Stomach (tissue), 9 donors: ENCODE results near the gene CCDC192. TPM values are rescaled to one million over a fixed set of nuclear protein-coding genes. Genes with fewer than 3 reads are reported as not detected.

Source experiments
- DNase-seq, 2 donors: peaks; one replicate each; pipeline versions ENCODE4 v3.0.0 to v3.0.0-alpha.2; 2013 to 2019
- H3K27ac ChIP-seq, 5 donors: fragments of 200-600 bp in 4 of 5; sonication (generic) in 4 of 5; one replicate each; pipeline ENCODE4 v1.5.1; 2013 to 2019; ENCODE audit warnings: mild to moderate bottlenecking in 1 of 5, moderate library complexity in 1 of 5
- H3K27me3 ChIP-seq, 3 donors: fragments of 200-600 bp; sonication (generic); one replicate each; pipeline ENCODE4 v1.5.1; 2017 to 2019; ENCODE audit warnings: mixed run types in 1 of 3
- H3K36me3 ChIP-seq, 4 donors: fragments of 200-600 bp; sonication (generic); 1 replicate in 3 of 4; 2 replicates in 1 of 4; pipeline ENCODE4 v1.5.1; 2016 to 2019
- H3K4me1 ChIP-seq, 4 donors: fragments of 200-600 bp; sonication (generic); one replicate each; pipeline ENCODE4 v1.5.1; 2016 to 2019
- H3K4me3 ChIP-seq, 4 donors: fragments of 200-600 bp; sonication (generic) in 3 of 4; one replicate each; pipeline ENCODE4 v1.5.1; 2016 to 2019; ENCODE audit warnings: mild to moderate bottlenecking in 1 of 4
- H3K9me3 ChIP-seq, 4 donors: fragments of 200-600 bp; sonication (generic); one replicate each; pipeline ENCODE4 v1.5.1; 2016 to 2019
- CTCF ChIP-seq, 7 experiments: fragments of 450-650 bp in 4 of 7; fragments of 200-600 bp in 3 of 7; sonication (generic) in 3 of 7; IDR thresholded peaks; one replicate each; pipeline ENCODE4 v1.5.1; 2016 to 2019; ENCODE audit warnings: antibody characterized with exemption in 7 of 7, control low read depth in 2 of 7, mild to moderate bottlenecking in 1 of 7
- EP300 ChIP-seq: sonication (generic); formaldehyde crosslinking; IDR thresholded peaks from one replicate; pipeline ENCODE4 v1.6.1; 2017; ENCODE audit warnings: antibody characterized with exemption
- POLR2A ChIP-seq, 4 donors: fragments of 450-650 bp; IDR thresholded peaks; one replicate each; pipeline ENCODE4 v1.6.1; 2016; ENCODE audit warnings: antibody characterized with exemption in 4 of 4, control low read depth in 2 of 4, mild to moderate bottlenecking in 1 of 4, moderate library complexity in 1 of 4
- POLR2AphosphoS5 ChIP-seq, 3 donors: sonication (generic); formaldehyde crosslinking; IDR thresholded peaks; one replicate each; pipeline ENCODE4 v1.6.1; 2016; ENCODE audit warnings: antibody characterized with exemption in 3 of 3
- WGBS, 5 donors: extraction: QIAGEN DNeasy Blood & Tissue Kit in 3 of 5; methylation state at CpG; one replicate each; pipeline versions ENCODE4 v1.1.5 to v1.1.7; 2013 to 2018; 5-methylcytosine and 5-hydroxymethylcytosine counted together
- intact Hi-C: fragments of 100-400 bp; cut with DNase I; formaldehyde crosslinking; loops from one replicate; pipeline ENCODE4 v1.15.1; 2023; ENCODE audit warnings: low total_unique reads
- polyA plus RNA-seq, 3 donors: library from polyadenylated mRNA; stranded (reverse); fragments of 200-250 nt; gene quantifications; one replicate each; pipeline ENCODE4 v1.2.3, GENCODE V29; 2013
- total RNA-seq, 5 donors: library from RNA; depleted of rRNA; stranded (reverse); fragments of >200 nt; gene quantifications; one replicate each; pipeline versions ENCODE4 v1.1.0 to v1.2.3, GENCODE V29; 2014 to 2016
- donor health status: healthy with polysubstance abuse.
- donor health status: Bipolar disorder and iron deficiency.
- donor health status: healthy.

Gene CCDC192
- total and polyA plus RNA-seq, 8 donors = 0.10 to 2.2 TPM; not detected in 6

GRCh38 chr5:127935398-127935797 is 232.2 kb downstream of the CCDC192 start:
- peaks cover 7 to 26% (median 21%) of the 10 kb centered on the region in 4 donors for H3K4me1 ChIP-seq
- DNase-seq = peak in 1 of 2 donors; percentile 78
- intact Hi-C loops = no loop called here
- H3K9me3 ChIP-seq = no peaks in the 10 kb centered on the region
- H3K27me3 ChIP-seq = no peaks in the 10 kb centered on the region
- H3K4me3 ChIP-seq = no peak overlapping the region
- no peaks in the 10 kb centered on the region for H3K36me3 ChIP-seq
- H3K27ac ChIP-seq = peak overlapping the region; percentile 59 to 87 (median 74)
- 16 to 48% (median 36%) methylated on average over 1 of the region's 1 CpG for WGBS, 5 donors
- TF ChIP-seq POLR2AphosphoS5 (IDR thresholded peaks at IDR 0.05) = peak in 1 of 3 donors; percentile 52
- TF ChIP-seq CTCF (IDR thresholded peaks at IDR 0.05) = no peak
- no peak for TF ChIP-seq EP300

- intact Hi-C loops = no loop called here
- H3K4me1 ChIP-seq = peaks cover 7 to 28% (median 19%) of the 10 kb centered on the region in 4 donors
- H3K36me3 ChIP-seq = no peaks in the 10 kb centered on the region
- WGBS, 5 donors = 52 to 76% (median 59%) methylated on average over 6 of the region's 6 CpGs
- H3K27me3 ChIP-seq = no peaks in the 10 kb centered on the region
- peak in 1 of 2 donors; percentile 51 for DNase-seq
- H3K4me3 ChIP-seq = no peak overlapping the region
- peak overlapping the region; percentile 59 to 87 (median 70) for H3K27ac ChIP-seq
- H3K9me3 ChIP-seq = no peaks in the 10 kb centered on the region
- TF ChIP-seq EP300 = no peak
Observed at GRCh38 chr5:127936439-127936972, 233.3 kb downstream of the CCDC192 start.

GRCh38 chr5:127938746-127939145 is 235.6 kb downstream of the CCDC192 start:
- Histone ChIP-seq H3K4me1 (peaks cover 14 to 49% (median 25%) of the 10 kb centered on the region in 4 donors), H3K4me3 (no peak overlapping the region), H3K36me3 (no peaks in the 10 kb centered on the region), H3K27ac (no peak overlapping the region), H3K27me3 (no peaks in the 10 kb centered on the region), H3K9me3 (no peaks in the 10 kb centered on the region)
- no peak for TF ChIP-seq CTCF (IDR thresholded peaks at IDR 0.05)
- no peak for TF ChIP-seq POLR2A (IDR thresholded peaks at IDR 0.05)
- TF ChIP-seq EP300 = no peak
- no peak for TF ChIP-seq POLR2AphosphoS5 (IDR thresholded peaks at IDR 0.05)
- intact Hi-C loops = no loop called here
- no peak for DNase-seq
- 63 to 78% (median 74%) methylated on average over 2 of the region's 2 CpGs for WGBS, 5 donors

GRCh38 chr5:127940854-127941253 is 237.7 kb downstream of the CCDC192 start:
- 31 to 47% (median 36%) methylated on average over 1 of the region's 1 CpG for WGBS, 5 donors
- Histone ChIP-seq H3K36me3 (no peaks in the 10 kb centered on the region), H3K27me3 (no peaks in the 10 kb centered on the region), H3K27ac (peak overlapping the region in 3 of 5 donors; percentile 15 to 67 (median 38)), H3K4me3 (no peak overlapping the region), H3K4me1 (peaks cover 7 to 46% (median 12%) of the 10 kb centered on the region in 4 donors), H3K9me3 (no peaks in the 10 kb centered on the region)
- intact Hi-C loops = no loop called here
- TF ChIP-seq POLR2A (IDR thresholded peaks at IDR 0.05) (no peak), EP300 (no peak), CTCF (IDR thresholded peaks at IDR 0.05) (no peak), POLR2AphosphoS5 (IDR thresholded peaks at IDR 0.05) (no peak)
- DNase-seq = no peak

- no peak overlapping the region for H3K4me3 ChIP-seq
- DNase-seq = peak in 1 of 2 donors; percentile 55
- H3K27ac ChIP-seq = peak overlapping the region; percentile 2 to 67 (median 38)
- peak in 1 of 3 donors; percentile 7 for TF ChIP-seq POLR2AphosphoS5 (IDR thresholded peaks at IDR 0.05)
- TF ChIP-seq EP300 = no peak
- H3K36me3 ChIP-seq = no peaks in the 10 kb centered on the region
- WGBS, 5 donors = 21 to 37% (median 32%) methylated on average over 8 to 9 of the region's 9 CpGs
- intact Hi-C loops = no loop called here
- H3K27me3 ChIP-seq = no peaks in the 10 kb centered on the region
- H3K4me1 ChIP-seq = peaks cover 5 to 38% (median 7%) of the 10 kb centered on the region in 4 donors
- H3K9me3 ChIP-seq = no peaks in the 10 kb centered on the region
Observed at GRCh38 chr5:127941646-127942045, 238.5 kb downstream of the CCDC192 start.
